Stomach (tissue), 9 donors: Measurements from ENCODE around the gene TENM3. TPM values are rescaled to one million over a fixed set of nuclear protein-coding genes. Genes with fewer than 3 reads are reported as not detected.

Experiments
- DNase-seq, 2 donors: peaks; one replicate each; pipeline versions ENCODE4 v3.0.0 to v3.0.0-alpha.2; 2013 to 2019
- H3K27ac ChIP-seq, 5 donors: fragments of 200-600 bp in 4 of 5; sonication (generic) in 4 of 5; one replicate each; pipeline ENCODE4 v1.5.1; 2013 to 2019; ENCODE audit warnings: mild to moderate bottlenecking in 1 of 5, moderate library complexity in 1 of 5
- H3K27me3 ChIP-seq, 3 donors: fragments of 200-600 bp; sonication (generic); one replicate each; pipeline ENCODE4 v1.5.1; 2017 to 2019; ENCODE audit warnings: mixed run types in 1 of 3
- H3K36me3 ChIP-seq, 4 donors: fragments of 200-600 bp; sonication (generic); 1 replicate in 3 of 4; 2 replicates in 1 of 4; pipeline ENCODE4 v1.5.1; 2016 to 2019
- H3K4me1 ChIP-seq, 4 donors: fragments of 200-600 bp; sonication (generic); one replicate each; pipeline ENCODE4 v1.5.1; 2016 to 2019
- H3K4me3 ChIP-seq, 4 donors: fragments of 200-600 bp; sonication (generic) in 3 of 4; one replicate each; pipeline ENCODE4 v1.5.1; 2016 to 2019; ENCODE audit warnings: mild to moderate bottlenecking in 1 of 4
- H3K9me3 ChIP-seq, 4 donors: fragments of 200-600 bp; sonication (generic); one replicate each; pipeline ENCODE4 v1.5.1; 2016 to 2019
- CTCF ChIP-seq, 7 experiments: fragments of 450-650 bp in 4 of 7; fragments of 200-600 bp in 3 of 7; sonication (generic) in 3 of 7; IDR thresholded peaks; one replicate each; pipeline ENCODE4 v1.5.1; 2016 to 2019; ENCODE audit warnings: antibody characterized with exemption in 7 of 7, control low read depth in 2 of 7, mild to moderate bottlenecking in 1 of 7
- EP300 ChIP-seq: sonication (generic); formaldehyde crosslinking; IDR thresholded peaks from one replicate; pipeline ENCODE4 v1.6.1; 2017; ENCODE audit warnings: antibody characterized with exemption
- POLR2A ChIP-seq, 4 donors: fragments of 450-650 bp; IDR thresholded peaks; one replicate each; pipeline ENCODE4 v1.6.1; 2016; ENCODE audit warnings: antibody characterized with exemption in 4 of 4, control low read depth in 2 of 4, mild to moderate bottlenecking in 1 of 4, moderate library complexity in 1 of 4
- POLR2AphosphoS5 ChIP-seq, 3 donors: sonication (generic); formaldehyde crosslinking; IDR thresholded peaks; one replicate each; pipeline ENCODE4 v1.6.1; 2016; ENCODE audit warnings: antibody characterized with exemption in 3 of 3
- WGBS, 5 donors: extraction: QIAGEN DNeasy Blood & Tissue Kit in 3 of 5; methylation state at CpG; one replicate each; pipeline versions ENCODE4 v1.1.5 to v1.1.7; 2013 to 2018; 5-methylcytosine and 5-hydroxymethylcytosine counted together
- intact Hi-C: fragments of 100-400 bp; cut with DNase I; formaldehyde crosslinking; loops from one replicate; pipeline ENCODE4 v1.15.1; 2023; ENCODE audit warnings: low total_unique reads
- polyA plus RNA-seq, 3 donors: library from polyadenylated mRNA; stranded (reverse); fragments of 200-250 nt; gene quantifications; one replicate each; pipeline ENCODE4 v1.2.3, GENCODE V29; 2013
- total RNA-seq, 5 donors: library from RNA; depleted of rRNA; stranded (reverse); fragments of >200 nt; gene quantifications; one replicate each; pipeline versions ENCODE4 v1.1.0 to v1.2.3, GENCODE V29; 2014 to 2016
- donor health status: healthy with polysubstance abuse.
- donor health status: Bipolar disorder and iron deficiency.
- donor health status: healthy.

Gene TENM3
- total and polyA plus RNA-seq, 8 donors: under 0.01 to 8.3 (median 0.44) TPM

- H3K4me3 ChIP-seq: no peak overlapping the region
- 77 to 88% (median 87%) methylated on average over 15 of the region's 15 CpGs for WGBS, 5 donors
- intact Hi-C loops: loop anchor here (10.0 kb wide), 1 partner anchor 317 kb away; no protein-coding TSS in a partner anchor
- peaks cover 0 to 8% (median 6%) of the 10 kb centered on the region in 4 donors for H3K4me1 ChIP-seq
- H3K9me3 ChIP-seq: no peaks in the 10 kb centered on the region
- H3K27ac ChIP-seq: no peak overlapping the region
- DNase-seq: no peak
- no peak for TF ChIP-seq EP300
- TF ChIP-seq POLR2AphosphoS5 (IDR thresholded peaks at IDR 0.05): no peak
- no peak for TF ChIP-seq POLR2A (IDR thresholded peaks at IDR 0.05)
- no peak for TF ChIP-seq CTCF (IDR thresholded peaks at IDR 0.05)
- H3K36me3 ChIP-seq: no peaks in the 10 kb centered on the region
- H3K27me3 ChIP-seq: peaks cover 0 to 6% (median 0%) of the 10 kb centered on the region in 3 donors
Observed at GRCh38 chr4:182801636-182802035, 558.4 kb downstream of the TENM3 start.

GRCh38 chr4:182802621-182803020, 559.4 kb downstream of the TENM3 start:
- no peak for DNase-seq
- Histone ChIP-seq H3K4me3 (no peak overlapping the region), H3K27ac (no peak overlapping the region), H3K27me3 (peaks cover 0 to 11% (median 0%) of the 10 kb centered on the region in 3 donors), H3K9me3 (no peaks in the 10 kb centered on the region), H3K4me1 (peaks cover 0 to 13% (median 11%) of the 10 kb centered on the region in 4 donors), H3K36me3 (no peaks in the 10 kb centered on the region)
- TF ChIP-seq CTCF (IDR thresholded peaks at IDR 0.05) (no peak), POLR2AphosphoS5 (IDR thresholded peaks at IDR 0.05) (no peak), POLR2A (IDR thresholded peaks at IDR 0.05) (no peak), EP300 (no peak)
- intact Hi-C loops: loop anchor here (10.0 kb wide), 1 partner anchor 318 kb away; no protein-coding TSS in a partner anchor

GRCh38 chr4:182803235-182803634, 560.0 kb downstream of the TENM3 start:
- DNase-seq: no peak
- intact Hi-C loops: loop anchor here (10.0 kb wide), 1 partner anchor 318 kb away; no protein-coding TSS in a partner anchor
- Histone ChIP-seq H3K4me3 (no peak overlapping the region), H3K36me3 (no peaks in the 10 kb centered on the region), H3K9me3 (no peaks in the 10 kb centered on the region), H3K27ac (no peak overlapping the region), H3K4me1 (peaks cover 0 to 13% (median 11%) of the 10 kb centered on the region in 4 donors), H3K27me3 (peaks cover 0 to 11% (median 0%) of the 10 kb centered on the region in 3 donors)
- TF ChIP-seq POLR2A (IDR thresholded peaks at IDR 0.05) (no peak), EP300 (no peak), POLR2AphosphoS5 (IDR thresholded peaks at IDR 0.05) (no peak), CTCF (IDR thresholded peaks at IDR 0.05) (no peak)
- WGBS, 5 donors: 66 to 76% (median 73%) methylated on average over 6 of the region's 6 CpGs

- H3K27ac ChIP-seq: no peak overlapping the region
- intact Hi-C loops: loop anchor here (10.0 kb wide), 1 partner anchor 319 kb away; no protein-coding TSS in a partner anchor
- H3K4me1 ChIP-seq: peaks cover 0 to 13% (median 11%) of the 10 kb centered on the region in 4 donors
- H3K27me3 ChIP-seq: peaks cover 0 to 11% (median 0%) of the 10 kb centered on the region in 3 donors
- H3K36me3 ChIP-seq: no peaks in the 10 kb centered on the region
- DNase-seq: no peak
- H3K9me3 ChIP-seq: peaks cover 0 to 8% (median 0%) of the 10 kb centered on the region in 4 donors
- TF ChIP-seq CTCF (IDR thresholded peaks at IDR 0.05) (no peak), POLR2AphosphoS5 (IDR thresholded peaks at IDR 0.05) (no peak), POLR2A (IDR thresholded peaks at IDR 0.05) (no peak), EP300 (no peak)
- 72 to 90% (median 78%) methylated on average over 8 of the region's 8 CpGs for WGBS, 5 donors
- no peak overlapping the region for H3K4me3 ChIP-seq
Observed at GRCh38 chr4:182804131-182804530, 560.9 kb downstream of the TENM3 start.
